Muscle of arm (tissue), 14 donors: ENCODE results near the gene MOB2. TPM values are rescaled to one million over a fixed set of nuclear protein-coding genes. Genes with fewer than 3 reads are reported as not detected.
A peak's percentile ranks its signal among the peaks of the same experiment; 100 is the strongest.

Experiments
- DNase-seq: peaks from one replicate; pipeline ENCODE4 v3.0.0-alpha.2; 2013
- long read RNA-seq, 11 donors: transcript quantifications; one replicate each; lab custom pipeline, GENCODE V29; 2026
- polyA plus RNA-seq, 12 donors: library from polyadenylated mRNA; unstranded; fragments of 120-200 nt; gene quantifications; one replicate each; pipeline ENCODE4 v1.2.1, GENCODE V29; 2013; ENCODE audit not compliant: insufficient read length in 12 of 12

MOB2 gene, protein sequence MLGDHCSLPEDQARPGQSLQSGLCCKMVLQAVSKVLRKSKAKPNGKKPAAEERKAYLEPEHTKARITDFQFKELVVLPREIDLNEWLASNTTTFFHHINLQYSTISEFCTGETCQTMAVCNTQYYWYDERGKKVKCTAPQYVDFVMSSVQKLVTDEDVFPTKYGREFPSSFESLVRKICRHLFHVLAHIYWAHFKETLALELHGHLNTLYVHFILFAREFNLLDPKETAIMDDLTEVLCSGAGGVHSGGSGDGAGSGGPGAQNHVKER
- polyA plus RNA-seq = 10 to 100 TPM in 11 of 12 donors, not detected in 1; 21.4 to 29.9 (median 23.6) TPM
- long read RNA-seq, donor 1, partial matches to known transcripts = 8 of 20 reads
- long read RNA-seq, donor 1, other reads (novel, unspliced or antisense) = 9 of 20 reads
- long read RNA-seq, donor 2 = 0 reads
- long read RNA-seq, donor 3 = 0 reads
- long read RNA-seq, donor 4 = 0 reads
- long read RNA-seq, donor 5 = 0 reads
- long read RNA-seq, donor 6, partial matches to known transcripts = 0 of 1 reads
- long read RNA-seq, donor 6, other reads (novel, unspliced or antisense) = 0 of 1 reads
- long read RNA-seq, donor 7 = 0 reads
- long read RNA-seq, donor 8, partial matches to known transcripts = 16 of 17 reads
- long read RNA-seq, donor 8, other reads (novel, unspliced or antisense) = 0 of 17 reads
- long read RNA-seq, donor 9 = 0 reads
- long read RNA-seq, donor 10, partial matches to known transcripts = 6 of 6 reads
- long read RNA-seq, donor 10, other reads (novel, unspliced or antisense) = 0 of 6 reads
- long read RNA-seq, donor 11, partial matches to known transcripts = 5 of 10 reads
- long read RNA-seq, donor 11, other reads (novel, unspliced or antisense) = 5 of 10 reads

DNA sequence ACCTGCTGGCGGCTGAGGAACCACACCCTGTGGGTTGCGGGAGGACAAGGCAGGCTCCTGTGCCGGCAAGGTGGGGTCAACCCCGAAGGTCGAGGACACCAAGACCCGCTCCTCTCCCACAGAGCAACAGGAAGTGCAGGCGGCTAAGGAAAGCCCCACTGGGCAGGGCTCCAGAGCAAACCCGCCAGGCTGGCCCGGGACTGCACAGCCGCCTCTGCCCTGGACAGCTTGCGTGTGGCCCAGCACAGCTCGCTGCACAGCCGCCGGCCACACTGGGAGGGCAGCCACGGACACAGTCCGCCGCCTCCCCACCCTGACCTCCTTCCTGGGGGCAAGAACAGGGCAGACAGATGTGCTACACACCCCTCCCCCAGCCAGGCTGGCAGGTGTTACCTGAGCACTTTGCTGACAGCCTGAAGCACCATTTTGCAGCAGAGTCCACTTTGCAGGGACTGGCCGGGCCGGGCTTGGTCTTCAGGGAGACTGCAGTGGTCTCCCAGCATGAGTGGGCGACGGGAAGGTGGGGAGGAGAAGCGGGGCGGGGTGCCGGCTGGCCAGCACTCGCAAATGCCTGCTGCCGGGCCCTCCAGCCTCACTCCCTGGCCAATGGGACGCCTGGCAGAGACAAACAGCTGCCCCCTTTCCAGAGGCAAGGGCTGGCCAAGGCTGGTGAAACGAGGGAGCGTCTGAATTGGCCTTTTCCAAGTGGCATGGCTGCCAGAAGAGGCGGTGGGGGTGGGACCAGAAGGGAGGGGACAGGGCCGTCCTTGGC lies at the start of gene MOB2:
TSS of gene MOB2 (minus strand) at position 726 of the 772 bp plus-strand sequence. CDS start at position 503, 223 bp downstream.
- peak; percentile 21 for DNase-seq

DNA sequence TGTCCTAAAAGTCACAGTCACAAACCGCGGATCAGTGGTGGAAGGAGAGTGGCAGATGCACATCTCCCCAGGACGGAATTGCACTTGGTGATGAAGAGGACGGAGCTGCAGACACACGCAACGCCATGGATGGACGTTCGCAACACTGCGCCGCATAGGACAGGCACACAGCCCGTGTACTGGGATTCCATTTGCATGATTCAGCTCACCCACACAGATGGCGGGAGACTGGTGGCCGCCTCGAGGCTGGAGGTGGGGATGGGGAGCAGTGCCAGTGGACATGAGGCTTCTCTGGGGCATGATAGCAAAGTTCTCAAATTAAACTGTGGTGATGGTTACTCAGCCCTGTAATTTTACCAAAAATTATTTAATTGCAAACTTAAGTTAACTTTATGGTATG lies 48.1 kb upstream of the MOB2 start:
- no peak for DNase-seq

DNA sequence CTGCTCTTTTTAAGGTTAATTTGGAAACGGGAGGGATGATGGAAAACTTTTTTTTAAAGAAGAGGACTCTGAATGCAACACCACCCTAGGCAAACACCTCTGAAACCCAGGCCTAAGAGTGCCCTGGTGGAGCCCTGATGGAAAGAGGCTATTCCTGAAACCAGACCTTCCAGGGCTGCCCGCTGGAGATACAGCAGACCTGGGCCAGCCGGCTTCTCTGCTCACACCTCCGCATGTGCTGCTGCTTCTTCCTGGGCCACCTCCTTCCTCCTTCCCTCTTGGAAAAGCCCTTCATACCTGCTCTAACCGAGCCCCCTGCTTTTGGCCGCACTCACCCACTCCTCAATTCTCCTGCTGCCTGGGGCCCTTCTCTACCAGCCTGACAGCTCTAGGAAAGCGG lies 47.6 kb upstream of the MOB2 start:
- DNase-seq = no peak

DNA sequence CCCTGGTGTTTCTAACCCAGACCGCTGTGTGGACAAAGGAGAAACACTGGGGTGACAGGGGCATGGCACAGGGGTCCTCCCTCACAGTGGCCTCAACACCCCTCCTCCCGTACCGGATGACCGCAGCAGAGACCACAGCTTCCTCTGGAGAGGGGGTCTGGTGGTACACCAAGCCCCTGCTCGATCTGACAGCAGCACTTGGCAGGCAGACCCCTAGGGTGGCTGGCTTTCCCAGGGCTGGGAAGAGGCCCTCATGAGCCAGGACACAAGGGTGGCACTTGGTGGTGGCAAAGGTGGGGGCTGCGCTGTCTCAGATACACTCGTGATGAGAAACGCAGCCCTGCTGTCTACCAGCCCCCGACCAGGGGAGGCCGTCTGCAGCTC lies 46.8 kb upstream of the MOB2 start:
- no peak for DNase-seq

DNA sequence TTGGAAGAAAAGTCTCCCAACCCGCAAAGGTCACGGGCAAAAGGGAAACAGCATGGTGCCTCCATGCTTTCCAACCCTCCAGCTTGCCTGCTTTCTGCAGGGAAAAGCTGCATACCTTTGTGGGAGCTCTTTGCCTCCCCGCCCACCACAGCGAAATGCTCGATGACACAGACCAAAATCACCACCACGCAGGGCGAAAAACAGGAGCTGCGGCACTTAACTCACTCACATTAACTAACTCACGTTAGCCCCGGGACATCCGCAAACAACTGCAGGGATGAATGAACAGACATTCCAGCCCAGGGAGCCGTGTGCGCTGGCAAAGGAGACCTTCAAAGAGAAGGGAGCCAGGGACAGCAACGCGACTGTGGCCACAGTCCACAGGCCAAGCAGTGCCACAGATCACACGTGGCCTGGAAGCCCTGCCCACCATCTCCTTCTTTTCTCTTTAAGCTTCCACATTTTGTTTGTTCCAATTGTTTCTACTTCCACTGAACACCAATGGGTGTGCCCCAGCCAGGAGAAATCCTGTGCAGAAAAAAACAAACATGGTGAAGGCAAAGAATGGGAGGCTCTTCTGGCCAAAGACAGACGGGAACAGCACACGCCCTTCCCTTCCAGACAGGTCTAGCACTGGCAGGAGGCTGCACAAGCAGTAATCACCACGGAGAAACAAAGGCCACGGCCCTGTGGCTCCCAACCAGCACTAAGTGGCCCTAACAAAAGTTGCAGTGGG lies 46.2 kb upstream of the MOB2 start:
- no peak for DNase-seq

DNA sequence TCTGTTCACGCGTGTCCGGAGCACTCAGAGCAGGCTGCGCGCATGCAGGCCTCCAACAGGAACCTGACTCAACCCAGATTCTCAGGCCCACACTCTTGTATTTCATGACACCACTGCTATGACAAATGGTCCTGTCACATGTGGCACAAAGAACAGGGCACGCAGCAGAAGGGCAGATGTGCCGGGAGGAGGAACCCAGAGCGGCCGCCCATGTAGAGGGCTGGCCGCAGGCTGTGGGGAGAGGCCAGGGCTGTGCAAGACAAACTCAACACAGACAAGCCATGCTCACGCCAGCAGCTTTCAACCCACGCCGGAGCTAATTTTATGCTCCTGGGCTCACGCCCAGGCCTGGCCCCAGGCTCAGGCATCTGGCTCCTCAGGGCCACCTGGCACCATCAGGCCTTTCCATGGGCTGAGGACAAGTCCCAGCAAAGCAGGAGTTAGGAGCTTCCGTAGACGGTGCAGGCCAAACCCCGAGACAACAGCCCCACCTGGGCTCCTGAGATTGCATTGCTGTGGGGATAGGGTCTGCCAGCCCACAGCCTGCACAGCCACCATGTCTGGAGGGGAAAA lies 45.5 kb upstream of the MOB2 start:
- peak; percentile 55 for DNase-seq

DNA sequence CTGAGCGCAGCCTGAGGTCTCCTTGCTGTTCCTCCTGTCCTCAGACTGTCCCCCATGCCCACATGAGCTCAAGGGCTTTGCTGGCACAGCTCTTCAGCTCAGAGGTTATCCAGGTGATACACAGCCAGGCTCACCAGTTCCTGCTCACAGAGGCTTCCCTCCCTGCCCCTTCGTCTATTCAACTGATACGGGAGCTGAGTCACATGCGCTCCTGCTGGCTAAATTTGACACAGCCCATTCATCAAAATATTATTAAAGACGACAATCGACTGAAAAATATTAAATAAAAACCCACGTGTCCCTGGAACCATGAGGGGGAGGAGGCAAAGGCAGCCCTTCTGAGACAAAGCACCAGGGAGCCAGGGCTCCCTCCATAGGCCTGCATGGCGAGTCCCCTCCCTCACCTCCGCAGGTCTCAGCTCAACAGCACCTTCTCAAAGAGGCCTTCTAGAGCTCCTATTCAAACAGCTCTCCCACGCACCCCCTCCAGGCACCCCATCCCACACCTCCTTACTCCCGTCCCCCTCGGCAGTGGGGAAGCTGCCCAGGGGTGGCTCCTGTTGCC lies 45.0 kb upstream of the MOB2 start:
- DNase-seq = no peak

DNA sequence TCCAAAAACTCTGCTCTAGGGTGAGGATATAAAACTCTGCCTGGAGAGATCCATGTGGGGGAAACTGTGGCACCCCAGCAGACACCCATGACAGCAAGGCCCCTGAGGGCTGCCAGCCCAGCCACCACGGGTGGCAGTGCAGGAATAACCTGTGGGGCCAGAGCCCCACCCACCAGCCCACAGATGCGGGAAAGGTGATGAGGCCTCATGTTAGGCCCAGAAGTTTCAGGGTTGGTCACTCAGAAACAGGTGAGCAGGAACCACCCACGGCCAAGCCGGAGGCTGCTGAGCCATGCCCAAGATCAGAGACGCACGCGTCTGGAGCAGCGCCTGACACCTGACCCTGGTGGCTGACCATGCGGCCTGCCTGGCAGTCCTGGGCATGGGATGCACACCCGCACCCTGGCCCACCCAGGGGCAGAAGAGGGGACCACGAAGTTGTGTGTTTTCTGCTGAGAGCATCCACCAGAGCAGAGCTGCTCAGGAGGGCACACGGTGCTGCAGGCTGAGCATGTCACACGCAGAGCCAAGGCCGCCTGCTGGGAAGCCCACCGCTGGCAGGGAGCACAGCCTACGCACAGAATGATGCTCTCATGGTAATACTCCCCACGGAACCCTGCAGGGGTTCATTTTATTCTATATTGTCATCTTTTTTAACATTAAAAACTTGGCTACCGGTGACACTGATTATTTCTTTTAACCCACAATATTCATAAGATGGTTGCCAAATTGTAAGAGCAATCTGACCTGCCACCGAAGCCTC lies 44.3 kb upstream of the MOB2 start:
- DNase-seq = no peak

DNA sequence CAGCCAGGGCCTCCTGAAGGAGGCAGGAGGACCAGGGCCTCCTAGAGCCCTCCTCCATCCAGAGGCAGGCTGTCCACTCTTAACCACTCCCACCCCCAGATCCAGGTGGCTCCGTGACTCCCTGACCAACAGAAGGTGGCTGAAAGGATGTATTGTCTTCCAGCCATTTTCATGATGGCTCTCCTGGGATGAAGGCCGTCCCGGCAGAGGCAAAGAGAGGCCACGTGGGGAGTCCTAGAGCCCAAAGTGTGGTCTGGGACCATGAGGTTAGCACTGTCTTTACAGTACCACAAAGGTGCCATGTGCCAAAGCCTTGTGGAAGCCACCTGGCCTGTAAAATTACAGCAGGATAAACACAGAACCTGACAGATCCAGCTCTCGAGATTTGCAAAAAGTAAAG lies 43.2 kb upstream of the MOB2 start:
- DNase-seq = no peak

DNA sequence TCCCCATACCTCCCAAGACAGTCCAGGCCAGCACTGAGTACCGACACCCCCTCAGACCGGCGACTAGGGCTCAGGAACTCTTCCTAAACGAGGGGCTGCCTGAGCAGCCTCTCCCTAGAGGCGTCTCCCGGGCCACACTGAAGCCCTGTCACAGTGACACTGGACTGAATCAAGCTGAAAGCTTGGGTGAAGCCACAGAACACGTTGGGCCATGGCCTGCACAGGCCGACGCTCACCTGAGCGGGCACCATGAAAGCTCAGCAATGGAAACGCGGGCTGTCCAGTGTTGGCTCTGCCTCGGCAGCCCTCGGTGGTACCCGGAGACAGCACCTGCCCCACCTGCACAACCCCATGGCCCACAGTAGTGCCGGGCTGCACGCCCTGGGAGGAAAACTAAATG lies 42.7 kb upstream of the MOB2 start:
- DNase-seq = no peak

DNA sequence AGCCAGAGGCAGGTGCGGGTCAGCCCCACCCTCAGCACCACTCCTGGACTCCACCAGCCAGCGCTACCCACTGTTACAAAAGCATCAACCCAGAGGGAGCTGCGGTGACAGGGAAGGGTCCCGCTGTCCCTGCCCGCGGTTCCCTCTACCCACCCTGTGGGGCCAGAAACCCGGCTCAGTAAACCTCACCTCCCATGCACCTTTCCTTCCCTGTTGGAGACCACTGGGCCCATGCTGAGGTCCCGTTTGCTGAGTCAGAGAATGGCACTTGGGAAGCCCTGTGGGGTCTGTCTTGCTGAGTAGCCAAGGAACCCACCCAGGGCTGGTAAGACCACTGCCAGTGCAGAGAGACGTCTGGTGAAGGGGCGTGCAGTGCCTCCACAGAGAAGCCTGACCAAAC lies 42.1 kb upstream of the MOB2 start:
- no peak for DNase-seq

DNA sequence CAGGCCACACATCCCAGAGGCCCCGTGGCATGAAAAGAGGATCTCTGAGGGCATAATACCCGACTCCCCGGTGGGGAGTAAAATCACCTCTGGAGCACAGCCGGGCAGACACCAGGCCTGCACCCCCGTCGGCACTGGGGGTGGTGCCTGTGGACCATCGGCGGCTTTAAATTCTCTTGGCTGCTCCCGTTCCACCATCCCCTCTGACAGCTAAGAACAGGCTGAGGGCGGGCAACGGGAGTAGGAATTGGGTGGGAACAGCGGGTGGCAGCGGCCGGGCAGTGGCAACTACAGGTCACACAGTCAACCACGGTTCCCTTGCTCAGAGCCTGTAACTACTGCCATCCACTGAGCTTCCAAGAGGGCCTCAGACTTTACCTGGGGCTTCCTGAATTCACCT lies 40.2 kb upstream of the MOB2 start:
- no peak for DNase-seq

DNA sequence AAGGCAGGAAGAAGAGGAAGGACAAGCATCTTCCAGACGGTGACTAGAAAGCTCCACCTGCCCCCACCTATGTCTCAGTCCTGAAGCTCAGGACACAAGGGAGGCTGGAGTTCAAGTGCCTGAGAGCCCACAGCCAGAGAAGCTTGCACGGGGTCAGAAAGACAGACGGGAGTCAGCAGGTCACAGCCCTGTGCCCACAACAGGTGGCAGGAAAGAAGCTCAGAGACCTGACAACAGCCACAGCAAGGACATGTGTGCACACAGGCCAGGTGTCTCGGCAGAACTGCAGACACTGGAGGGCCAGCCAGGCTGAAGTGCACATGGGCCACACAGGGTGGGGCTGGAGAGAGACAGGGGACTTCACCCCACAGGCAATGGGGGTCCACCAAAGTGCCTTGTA lies 37.2 kb upstream of the MOB2 start:
- DNase-seq = no peak

DNA sequence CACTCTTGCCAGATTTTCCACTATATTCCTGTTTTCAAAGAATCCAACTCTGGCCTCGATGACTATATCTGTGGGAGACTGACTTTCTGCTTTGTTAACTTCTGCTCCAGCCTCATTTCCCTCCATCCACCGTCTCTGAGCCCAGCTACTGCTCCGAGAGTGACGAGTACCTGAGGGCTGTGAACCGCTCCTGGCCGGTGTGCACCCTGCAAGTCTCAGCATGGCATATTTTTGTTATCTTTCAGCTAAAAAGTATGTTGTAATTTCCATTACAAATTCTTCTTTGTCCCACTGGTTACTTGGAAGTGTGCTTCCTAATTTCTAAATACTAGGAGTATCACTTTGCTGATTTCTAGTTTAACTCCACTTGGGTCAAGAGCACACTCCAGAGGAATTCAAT lies 36.5 kb upstream of the MOB2 start:
- no peak for DNase-seq

DNA sequence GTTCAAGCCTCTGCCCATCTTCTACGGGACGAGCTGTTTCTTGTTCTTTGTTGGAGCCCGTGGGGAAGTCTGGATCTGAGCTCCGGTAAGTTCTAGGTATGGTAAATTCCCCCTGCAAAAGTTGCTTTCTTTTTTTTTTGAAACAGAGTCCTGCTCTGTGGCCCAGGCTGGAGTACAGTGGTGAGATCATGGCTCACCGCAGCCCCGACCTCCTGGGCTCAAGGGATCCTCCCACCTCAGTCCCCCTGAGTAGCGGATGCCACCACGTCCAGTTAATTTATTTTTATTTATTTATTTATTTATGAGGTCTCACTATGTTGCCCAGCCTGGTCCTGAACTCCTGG lies 35.5 kb upstream of the MOB2 start:
- no peak for DNase-seq

DNA sequence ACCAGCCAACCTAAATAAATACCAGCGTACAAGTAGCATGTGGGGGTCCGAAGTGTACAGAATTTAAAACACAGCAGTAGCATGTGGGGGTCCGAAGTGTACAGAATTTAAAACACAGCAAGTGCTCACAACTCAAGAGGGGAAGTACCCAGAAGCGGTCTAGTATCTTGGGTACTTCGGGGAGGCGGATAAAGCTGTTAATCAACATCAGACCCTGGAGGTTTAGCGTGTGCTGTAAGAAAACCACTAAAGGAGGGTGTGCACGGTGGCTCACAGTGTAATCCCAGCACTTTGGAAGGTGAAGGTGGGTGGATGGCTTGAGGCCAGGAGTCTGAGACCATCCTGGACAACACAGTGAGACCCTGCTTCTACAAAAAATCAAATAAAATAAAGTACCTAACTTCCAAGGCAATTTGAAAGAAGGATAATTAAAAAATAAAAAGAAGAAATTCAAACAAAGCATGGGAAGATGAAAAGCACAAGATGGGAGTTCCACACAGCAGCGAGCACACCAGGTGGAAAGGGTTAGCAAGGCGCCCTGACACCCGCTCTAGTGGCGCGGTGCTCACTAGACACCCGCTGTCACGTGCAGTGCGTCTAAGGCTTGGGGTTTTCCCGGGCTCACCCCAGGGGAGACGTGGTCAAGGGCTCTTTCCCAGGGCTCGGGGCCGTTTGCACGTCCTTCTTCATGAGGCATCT lies 35.0 kb upstream of the MOB2 start:
- no peak for DNase-seq

DNA sequence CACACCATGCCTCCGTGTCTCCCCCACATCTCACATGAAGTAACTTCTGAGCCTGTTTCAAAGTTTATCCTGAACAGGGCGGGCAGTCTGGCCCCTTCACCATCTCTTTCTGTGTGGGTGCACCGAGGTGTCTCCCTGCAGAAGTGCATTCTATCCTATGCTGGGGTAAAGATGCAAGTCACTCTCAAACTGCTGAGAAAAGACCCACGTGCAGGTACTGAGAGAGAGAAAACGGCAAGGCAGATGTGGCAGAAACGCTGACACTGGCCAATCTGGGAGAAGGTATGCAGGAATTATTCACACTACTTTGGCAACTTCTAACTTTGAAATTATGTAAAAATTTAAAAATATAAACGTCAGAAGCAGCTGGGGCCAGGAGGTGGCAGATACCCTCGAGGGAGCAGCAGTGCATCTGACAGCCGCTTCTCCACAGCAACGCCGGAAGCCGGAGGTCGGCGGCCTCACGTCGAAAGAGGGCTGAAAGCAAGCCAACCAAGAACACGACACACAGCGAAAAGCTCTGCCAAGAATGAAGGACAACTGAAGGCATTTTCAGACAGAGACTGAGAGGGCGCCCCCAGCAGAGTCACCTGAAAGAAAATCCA lies 34.2 kb upstream of the MOB2 start:
- DNase-seq = no peak

DNA sequence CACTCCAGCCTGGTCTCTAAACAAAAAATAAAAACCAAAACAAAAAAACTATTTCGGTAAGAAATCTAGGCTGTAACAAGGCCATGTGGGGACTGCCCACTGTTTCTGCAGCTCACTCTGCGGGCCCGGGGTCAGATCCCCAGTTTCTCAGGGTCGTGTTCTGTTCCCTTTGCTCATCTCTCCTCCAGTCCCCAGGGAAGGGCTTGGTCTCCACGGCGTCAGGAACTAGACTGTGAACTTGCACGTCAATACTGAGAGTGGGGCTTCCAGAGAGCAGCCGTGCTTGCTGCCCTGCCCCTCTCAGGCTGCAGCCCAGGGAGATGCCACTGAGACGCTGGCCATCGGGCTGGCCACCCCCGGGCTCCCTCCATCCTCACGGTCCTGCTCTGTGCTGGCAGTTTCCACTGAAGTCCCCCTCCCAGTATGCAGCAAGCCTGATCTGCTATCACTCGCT lies 33.7 kb upstream of the MOB2 start:
- DNase-seq = no peak
